Measurements from ENCODE around the gene COL1A1.
A peak's percentile ranks its signal among the peaks of the same experiment; 100 is the strongest.

Gene COL1A1

DNA sequence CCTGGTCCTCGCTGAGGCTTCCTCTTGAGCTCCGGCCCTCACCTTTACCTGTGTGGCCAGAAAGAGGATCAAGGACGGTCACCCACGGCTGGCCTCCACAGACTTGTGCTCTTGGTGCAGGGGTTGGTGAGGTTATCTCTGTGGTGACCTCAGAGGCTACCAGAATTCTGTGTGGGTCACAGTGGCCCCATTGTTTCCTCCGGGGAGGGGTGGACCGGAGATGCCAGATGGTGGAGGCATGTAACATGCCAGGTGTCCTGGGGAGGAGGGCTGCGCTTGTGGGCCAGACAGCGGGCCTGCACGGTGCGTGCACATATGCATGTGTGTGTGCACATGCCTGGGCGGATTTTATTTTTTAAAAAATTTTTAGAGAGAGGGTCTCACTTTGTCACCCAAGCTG, 29.3 kb downstream of the COL1A1 start:
- no peak for DNase-seq (ENCODE audit: low read depth in 2 of 2)

DNA sequence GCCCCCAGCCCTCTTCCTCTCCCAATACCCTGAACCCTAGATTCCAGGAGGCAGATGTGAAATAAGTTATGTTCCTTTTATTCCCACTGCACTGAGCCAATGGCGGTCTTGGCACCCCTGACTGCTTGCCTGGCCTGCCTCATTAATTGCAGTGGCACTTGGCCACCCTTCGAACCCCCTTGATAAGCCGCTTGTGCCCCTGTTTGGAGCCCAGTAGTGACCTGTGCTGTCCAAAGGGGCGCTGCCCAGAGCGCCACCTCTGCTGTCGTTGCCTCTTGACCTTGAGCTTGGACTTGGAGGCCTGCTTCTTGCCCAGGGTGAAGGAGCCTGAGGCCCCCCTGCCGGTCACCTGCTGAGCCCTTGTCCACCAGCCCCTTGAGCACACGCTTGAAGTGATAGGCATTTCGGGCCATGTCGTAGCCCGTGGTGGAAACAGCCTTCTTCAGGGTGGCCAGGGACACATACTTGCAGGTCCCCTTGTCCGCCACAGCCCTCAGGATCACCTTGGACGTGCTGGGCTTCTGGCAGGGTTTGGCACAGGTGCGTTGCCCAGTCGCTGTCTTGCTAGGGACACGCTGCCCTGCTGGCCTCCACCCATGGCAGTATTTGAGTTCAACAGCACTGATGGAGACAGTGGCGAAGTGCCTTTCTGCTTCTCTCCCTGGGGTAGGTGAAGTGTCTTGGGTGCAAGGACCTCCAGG, 29.9 kb downstream of the COL1A1 start:
- no peak for DNase-seq (ENCODE audit: low read depth in 2 of 2)

GRCh38 chr17:50170662-50171370, 30.6 kb downstream of the COL1A1 start:
- DNase-seq (ENCODE audit: low read depth in 2 of 2) = no peak

DNA sequence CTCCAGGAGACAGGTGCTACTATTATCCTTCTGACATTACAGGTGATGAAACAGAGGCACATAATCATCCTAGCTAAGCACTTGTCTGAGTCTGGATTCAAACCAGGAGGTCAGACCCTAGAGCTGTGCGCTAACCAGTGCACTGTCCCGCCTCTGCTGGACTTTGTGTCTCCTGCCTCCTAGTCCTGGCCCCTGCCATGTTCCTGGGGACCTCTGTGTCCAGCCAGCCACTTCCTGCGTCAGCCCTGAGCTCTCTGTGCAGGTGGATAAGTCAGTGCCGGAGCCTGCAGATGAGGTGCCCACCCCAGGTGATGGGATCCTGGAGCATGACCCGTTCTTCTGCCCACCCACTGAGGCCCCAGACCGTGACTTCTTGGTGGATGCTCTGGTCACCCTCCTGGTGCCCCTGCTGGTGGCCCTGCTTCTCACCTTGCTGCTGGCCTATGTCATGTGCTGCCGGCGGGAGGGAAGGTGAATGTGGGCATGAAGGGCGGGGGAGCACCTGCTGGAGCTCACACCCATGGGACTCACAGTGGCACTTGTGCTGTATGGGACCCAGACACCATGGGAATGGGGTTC, 31.5 kb downstream of the COL1A1 start:
- DNase-seq (ENCODE audit: low read depth in 2 of 2) = no peak

DNA sequence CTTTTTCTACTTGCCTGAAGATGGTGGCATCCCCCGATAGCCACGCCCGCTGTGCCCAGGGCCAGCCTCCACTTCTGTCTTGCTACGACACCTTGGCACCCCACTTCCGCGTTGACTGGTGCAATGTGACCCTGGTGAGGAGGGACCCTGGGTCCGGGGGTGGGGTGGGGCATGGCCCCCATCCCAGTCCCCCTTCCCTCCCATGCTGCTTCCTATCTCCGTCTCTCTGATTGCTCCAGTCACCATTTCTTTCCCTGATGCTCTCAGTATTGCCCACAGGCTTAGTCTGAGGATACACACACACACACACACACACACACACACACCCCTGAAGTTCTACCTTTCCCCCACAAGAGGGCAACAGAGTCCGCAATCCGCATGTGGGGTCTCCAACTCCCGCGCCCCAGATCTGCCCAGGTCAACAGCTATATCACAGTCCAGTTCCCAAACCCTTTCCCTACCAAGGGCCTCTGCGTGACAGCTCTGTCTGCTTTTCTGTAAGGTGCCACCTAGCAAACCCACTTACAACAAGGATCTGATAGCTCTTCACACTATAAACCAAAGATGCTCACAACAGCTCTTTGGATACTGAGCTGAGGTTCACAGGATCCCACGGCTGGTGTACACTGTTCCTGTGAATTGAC, 32.2 kb downstream of the COL1A1 start:
- DNase-seq (ENCODE audit: low read depth in 2 of 2) = peak in 1 of 2 donors; percentile 51

DNA sequence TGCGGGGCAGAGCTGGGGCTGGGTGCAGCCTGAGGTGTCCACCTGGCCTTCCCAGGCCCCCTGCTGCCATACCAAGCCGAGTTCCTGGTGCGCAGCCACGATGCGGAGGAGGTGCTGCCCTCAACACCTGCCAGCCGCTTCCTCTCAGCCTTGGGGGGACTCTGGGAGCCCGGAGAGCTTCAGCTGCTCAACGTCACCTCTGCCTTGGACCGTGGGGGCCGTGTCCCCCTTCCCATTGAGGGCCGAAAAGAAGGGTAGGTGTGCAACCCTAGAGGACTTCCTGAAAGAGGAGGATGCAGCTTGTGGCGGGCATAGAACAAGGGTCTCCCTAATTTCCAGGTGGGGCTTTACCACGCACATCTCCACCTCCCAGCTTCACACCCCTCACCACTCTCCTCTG, 33.1 kb downstream of the COL1A1 start:
- DNase-seq (ENCODE audit: low read depth in 2 of 2) = no peak

DNA sequence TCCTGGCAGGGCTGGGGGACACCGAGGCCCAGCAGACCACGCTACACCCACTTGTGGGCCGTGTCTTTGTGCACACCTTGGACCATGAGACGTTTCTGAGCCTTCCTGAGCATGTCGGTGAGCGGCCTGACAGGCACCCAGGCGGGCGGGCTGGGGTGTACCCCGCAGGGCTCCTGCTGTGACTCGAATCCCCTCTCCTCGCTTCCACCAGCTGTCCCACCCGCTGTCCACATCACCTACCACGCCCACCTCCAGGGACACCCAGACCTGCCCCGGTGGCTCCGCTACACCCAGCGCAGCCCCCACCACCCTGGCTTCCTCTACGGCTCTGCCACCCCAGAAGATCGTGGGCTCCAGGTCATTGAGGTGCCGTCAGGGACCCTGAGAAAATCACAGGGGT, 34.1 kb downstream of the COL1A1 start:
- DNase-seq (ENCODE audit: low read depth in 2 of 2) = no peak

- no peak for DNase-seq (ENCODE audit: low read depth in 2 of 2)
Measured at GRCh38 chr17:50166518-50167181, 34.8 kb downstream of the COL1A1 start.

DNA sequence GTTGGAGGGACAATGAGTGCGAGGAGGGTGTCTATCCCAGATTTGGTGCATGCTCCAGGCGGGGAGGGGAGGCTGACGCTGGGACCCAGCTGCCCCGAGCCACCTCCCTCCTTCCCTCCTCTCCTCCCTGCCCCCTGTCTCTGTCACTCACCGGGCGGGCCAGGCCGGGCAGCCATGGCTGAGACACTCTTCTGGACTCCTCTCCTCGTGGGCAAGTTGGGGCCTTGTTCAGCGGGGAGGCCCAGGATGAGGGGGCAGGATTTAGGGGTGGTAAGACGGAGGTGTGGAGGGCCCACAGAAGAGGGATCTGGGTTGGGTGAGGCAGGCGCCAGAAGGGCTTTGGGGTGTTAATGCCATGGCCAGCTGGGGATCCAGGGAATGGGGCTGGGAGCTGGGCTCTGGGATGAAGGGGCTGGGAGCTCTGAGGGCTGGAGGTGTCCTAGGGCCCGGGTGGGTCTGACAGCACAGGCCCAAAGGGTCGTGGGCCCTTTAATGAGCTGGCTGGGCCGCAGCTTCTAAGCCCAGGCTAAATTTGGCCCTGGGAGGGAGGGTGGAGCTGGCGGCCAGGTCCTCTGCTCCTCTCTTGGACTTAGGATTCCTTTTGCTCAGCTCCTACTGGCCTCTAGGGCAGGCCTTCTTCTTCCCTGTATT, 35.4 kb downstream of the COL1A1 start, which contains the start of gene SGCA:
Gene SGCA, plus strand, starts transcription at position 139 of the 651 bp plus-strand sequence. Its CDS starts 36 bp downstream, at position 175.
- DNase-seq (ENCODE audit: low read depth in 2 of 2) = no peak

GRCh38 chr17:50165466-50165865, 36.0 kb downstream of the COL1A1 start:
- DNase-seq (ENCODE audit: low read depth in 2 of 2) = no peak

- DNase-seq (ENCODE audit: low read depth in 2 of 2) = no peak
Measured at GRCh38 chr17:50165066-50165465, 36.4 kb downstream of the COL1A1 start.

DNA sequence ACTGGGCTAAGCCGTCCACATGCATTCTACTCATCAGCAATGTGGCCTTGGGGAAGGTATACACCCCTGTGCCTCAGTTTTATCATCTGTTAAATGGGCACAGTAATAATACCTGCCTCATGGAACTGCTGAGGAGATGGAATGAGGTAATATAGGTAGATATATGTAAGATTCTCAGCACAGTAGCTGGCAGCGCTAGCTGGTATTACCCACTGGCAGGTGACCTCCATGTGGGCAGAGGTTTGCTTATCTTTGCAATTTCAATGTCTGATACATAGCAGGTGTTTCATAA, 36.8 kb downstream of the COL1A1 start:
- DNase-seq (ENCODE audit: low read depth in 2 of 2) = no peak

DNA sequence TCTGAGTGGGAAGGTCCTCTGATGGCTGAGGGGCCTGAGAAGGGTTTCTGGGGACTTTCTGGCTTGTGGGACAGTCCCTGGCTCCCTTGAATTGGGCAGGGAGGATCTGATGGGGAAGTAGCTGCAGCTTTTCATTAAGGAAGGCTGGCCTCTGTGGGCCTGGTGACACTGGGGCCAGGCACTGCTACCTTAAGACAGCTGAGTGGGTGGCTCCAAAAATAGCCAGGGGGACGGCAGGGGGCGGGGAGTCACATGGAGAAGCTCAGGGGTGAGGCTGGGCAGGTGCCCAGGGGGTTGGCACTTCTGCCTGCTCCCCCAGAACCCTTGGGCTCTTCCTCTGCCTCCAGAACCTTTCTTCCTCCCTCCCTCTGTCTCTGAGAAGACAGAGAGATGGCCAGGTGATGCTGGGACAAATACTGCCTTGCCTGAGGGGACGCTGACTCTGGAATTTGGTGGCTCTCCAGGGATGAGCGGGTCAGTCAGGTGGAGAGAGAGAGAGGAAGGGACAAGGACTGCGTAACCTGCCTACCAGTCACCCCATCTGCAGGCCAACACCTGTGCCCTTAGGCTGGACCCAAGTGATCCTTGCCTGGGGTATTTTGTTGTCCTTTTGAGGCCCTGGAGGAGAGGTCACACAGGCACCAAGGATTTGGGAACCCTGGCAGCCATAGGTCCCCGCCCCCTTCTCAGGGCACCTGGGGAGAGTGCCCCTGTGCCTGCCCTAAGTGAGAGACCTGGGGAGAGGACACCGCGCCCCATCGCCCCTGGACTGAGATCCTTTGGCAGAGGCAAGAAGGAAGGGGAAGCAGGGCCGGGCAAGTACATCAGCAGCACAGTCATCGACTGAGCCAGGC, 37.4 kb downstream of the COL1A1 start:
- DNase-seq (ENCODE audit: low read depth in 2 of 2) = no peak

DNA sequence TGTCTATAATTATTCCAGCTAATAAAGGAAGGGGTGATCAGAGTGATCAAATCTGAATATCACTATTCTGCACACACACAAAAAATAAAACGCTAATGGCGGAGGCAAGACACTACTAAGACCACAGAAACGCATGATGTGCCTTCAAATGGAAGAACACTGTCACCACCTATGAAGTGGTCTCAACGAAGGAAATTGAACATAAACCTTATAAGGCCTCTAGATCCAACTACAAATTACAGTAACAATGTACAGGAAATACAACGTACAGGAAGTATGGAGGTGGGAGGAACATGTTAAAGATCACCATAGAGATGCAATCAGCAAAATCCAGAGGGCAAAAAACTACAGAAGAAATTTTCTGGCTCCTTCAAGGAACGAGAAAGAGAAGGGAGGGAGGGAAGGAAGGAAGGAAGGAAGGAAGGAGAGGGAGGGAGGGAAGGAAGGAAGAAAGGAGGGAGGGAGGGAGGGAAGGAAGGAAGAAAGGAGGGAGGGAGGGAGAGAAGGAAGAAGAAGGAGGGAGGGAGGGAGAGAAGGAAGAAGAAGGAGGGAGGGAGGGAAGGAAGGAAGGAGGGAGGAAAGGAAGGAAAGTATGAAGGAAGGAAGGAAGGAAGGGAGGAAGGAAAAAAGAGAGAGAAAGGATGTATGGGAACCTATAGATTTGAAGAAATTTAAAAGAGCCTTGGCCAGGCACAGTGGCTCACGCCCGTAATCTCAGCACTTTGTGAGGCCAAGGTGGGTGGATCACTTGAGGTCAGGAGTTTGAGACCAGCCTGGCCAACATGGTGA, 38.8 kb downstream of the COL1A1 start:
- no peak for DNase-seq (ENCODE audit: low read depth in 2 of 2)

DNA sequence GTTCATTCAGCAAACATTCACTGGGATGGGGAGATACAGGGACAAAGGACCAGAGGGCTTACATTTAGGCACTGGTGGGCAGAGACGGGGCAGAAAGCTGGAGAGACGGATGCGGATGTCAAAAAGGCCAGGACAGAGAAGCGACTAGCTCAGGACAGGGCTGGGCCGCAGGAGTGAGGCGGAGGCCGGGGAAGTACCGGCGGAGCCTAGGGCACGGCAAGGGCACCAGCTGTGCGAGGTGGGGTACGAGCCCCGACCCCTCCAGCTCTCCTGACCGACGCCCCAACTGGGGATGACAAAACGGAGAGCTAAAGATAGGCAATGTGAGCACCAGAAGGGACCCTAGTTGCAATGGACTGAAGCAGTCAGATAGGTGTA, 39.5 kb downstream of the COL1A1 start:
- DNase-seq (ENCODE audit: low read depth in 2 of 2) = no peak

DNA sequence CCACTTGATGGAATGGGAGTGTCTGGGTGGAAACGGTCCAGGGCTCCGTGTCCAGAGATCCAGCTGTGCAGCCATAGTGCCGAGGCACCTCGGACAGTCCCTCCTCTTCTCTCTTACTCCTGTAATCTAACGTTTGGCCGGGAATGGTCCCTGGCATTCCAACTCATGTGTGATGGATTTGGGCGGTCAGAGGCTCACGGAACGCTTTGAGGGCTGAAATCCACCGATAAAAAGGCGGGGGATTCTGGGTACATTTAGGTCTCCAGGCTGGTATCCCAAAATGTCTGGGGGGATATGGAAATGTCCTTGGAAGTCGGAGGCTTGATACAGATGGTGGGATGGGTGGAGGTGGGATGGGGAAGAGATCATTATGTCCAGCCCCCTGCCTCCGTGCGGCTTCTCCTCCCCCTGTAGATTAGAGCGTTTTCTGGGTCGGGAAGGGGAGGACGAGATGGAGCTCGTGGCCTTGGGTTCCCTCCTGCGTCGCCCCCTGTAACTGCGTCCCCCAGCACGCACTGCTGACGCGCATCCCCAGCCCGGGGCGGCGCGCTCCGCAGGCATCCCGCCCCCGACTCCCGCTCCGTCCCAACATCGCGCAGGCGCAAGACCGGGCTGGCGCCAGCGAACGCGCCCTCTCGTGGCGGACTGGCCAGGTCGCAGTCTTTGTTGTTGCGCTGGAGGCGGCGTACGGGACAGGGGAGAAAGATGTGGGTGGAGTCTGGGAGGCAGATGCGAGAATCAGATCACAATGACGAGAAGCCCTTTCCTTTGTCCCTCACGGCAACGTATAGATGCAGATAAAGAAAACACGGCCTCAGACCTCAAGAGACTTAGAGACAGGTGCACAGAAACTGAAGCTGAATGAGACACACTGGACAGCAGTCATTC, 40.2 kb downstream of the COL1A1 start:
- DNase-seq (ENCODE audit: low read depth in 2 of 2) = peak; percentile 91 to 93

DNA sequence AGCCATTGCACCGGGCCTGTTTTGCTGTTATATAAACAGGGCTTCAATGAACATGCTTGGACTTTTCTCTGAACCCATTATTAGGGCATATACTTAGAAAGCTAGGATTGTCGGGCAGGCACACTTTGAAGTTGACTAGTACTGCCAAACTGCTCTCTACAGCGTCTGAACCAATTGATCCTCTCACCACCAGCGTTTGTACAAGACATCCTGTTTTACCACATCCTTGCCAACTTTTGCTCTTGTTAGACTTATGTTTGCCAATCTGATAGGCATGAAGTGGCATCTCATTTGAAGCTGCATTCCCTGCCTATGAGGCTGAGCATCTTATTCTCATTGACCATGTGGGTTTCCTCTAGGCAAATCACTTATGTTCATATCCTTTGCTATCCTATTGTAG, 43.5 kb downstream of the COL1A1 start:
- no peak for DNase-seq (ENCODE audit: low read depth in 2 of 2)

- no peak for DNase-seq (ENCODE audit: low read depth in 2 of 2)
Measured at GRCh38 chr17:50155115-50155819, 46.2 kb downstream of the COL1A1 start.
